ENCODE results near the gene HELB. TPM values are rescaled to one million over a fixed set of nuclear protein-coding genes. Genes with fewer than 3 reads are reported as not detected.

Gene HELB
- total RNA-seq, 4 donors from 2014 or later = 4.0 to 11.1 (median 6.0) TPM

DNA sequence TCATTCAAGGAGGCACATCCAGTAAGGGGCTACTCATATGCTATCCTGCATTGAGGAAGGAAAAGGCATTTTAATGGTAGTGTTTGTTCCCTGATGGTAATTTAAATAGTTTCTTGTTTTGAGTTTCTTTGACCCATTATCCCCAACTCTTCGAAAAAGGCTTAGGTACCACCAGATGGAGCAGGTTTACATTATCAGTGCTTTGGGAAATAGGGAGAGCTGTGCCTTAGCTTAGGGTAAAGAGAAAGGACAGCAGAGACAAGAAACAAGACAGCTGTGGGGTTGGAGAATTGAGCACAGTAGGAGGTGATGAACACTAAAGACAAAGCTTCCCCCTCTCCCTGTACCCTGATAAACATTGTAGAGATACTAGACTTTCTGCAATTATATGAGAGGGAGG lies 29.1 kb upstream of the HELB start:
- TF ChIP-seq, protein P1, sequence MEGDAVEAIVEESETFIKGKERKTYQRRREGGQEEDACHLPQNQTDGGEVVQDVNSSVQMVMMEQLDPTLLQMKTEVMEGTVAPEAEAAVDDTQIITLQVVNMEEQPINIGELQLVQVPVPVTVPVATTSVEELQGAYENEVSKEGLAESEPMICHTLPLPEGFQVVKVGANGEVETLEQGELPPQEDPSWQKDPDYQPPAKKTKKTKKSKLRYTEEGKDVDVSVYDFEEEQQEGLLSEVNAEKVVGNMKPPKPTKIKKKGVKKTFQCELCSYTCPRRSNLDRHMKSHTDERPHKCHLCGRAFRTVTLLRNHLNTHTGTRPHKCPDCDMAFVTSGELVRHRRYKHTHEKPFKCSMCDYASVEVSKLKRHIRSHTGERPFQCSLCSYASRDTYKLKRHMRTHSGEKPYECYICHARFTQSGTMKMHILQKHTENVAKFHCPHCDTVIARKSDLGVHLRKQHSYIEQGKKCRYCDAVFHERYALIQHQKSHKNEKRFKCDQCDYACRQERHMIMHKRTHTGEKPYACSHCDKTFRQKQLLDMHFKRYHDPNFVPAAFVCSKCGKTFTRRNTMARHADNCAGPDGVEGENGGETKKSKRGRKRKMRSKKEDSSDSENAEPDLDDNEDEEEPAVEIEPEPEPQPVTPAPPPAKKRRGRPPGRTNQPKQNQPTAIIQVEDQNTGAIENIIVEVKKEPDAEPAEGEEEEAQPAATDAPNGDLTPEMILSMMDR (IDR thresholded peaks at IDR 0.05) = no peak
- TF ChIP-seq POLR2A (IDR thresholded peaks at IDR 0.05) (no peak), EP300 (IDR thresholded peaks at IDR 0.05) (no peak)
- H3K4me1 ChIP-seq = no peaks in the 10 kb centered on the region
- H3K27me3 ChIP-seq = no peaks in the 10 kb centered on the region
- no peak overlapping the region for H3K4me3 ChIP-seq
- WGBS, 2 donors = 63 to 86% methylated on average over 1 of the region's 1 CpG
- no peak overlapping the region for H3K27ac ChIP-seq
- H3K36me3 ChIP-seq = no peaks in the 10 kb centered on the region
- DNase-seq (ENCODE audit: low spot score in 2 of 2) = no peak
- H3K9me3 ChIP-seq = no peaks in the 10 kb centered on the region

GRCh38 chr12:66275040-66275439 lies 27.3 kb upstream of the HELB start:
- Histone ChIP-seq H3K27me3 (no peaks in the 10 kb centered on the region), H3K27ac (no peak overlapping the region), H3K36me3 (no peaks in the 10 kb centered on the region), H3K4me3 (no peak overlapping the region), H3K9me3 (no peaks in the 10 kb centered on the region), H3K4me1 (no peaks in the 10 kb centered on the region)
- 63 to 65% methylated on average over 2 of the region's 2 CpGs for WGBS, 2 donors
- no peak for DNase-seq (ENCODE audit: low spot score in 2 of 2)
- TF ChIP-seq, protein P1 (IDR thresholded peaks at IDR 0.05) = no peak
- TF ChIP-seq EP300 (IDR thresholded peaks at IDR 0.05) = no peak
- no peak for TF ChIP-seq POLR2A (IDR thresholded peaks at IDR 0.05)

GRCh38 chr12:66279123-66279712 lies 23.1 kb upstream of the HELB start:
- TF ChIP-seq EP300 (IDR thresholded peaks at IDR 0.05) (no peak), POLR2A (IDR thresholded peaks at IDR 0.05) (no peak)
- TF ChIP-seq, protein P1 (IDR thresholded peaks at IDR 0.05) = peak; percentile 13 to 35 (median 24)
- no peaks in the 10 kb centered on the region for H3K4me1 ChIP-seq
- no peaks in the 10 kb centered on the region for H3K36me3 ChIP-seq
- H3K27ac ChIP-seq = no peak overlapping the region
- H3K9me3 ChIP-seq = no peaks in the 10 kb centered on the region
- H3K27me3 ChIP-seq = no peaks in the 10 kb centered on the region
- 49 to 68% methylated on average over 3 of the region's 3 CpGs for WGBS, 2 donors
- DNase-seq (ENCODE audit: low spot score in 2 of 2) = no peak
- H3K4me3 ChIP-seq = no peak overlapping the region

DNA sequence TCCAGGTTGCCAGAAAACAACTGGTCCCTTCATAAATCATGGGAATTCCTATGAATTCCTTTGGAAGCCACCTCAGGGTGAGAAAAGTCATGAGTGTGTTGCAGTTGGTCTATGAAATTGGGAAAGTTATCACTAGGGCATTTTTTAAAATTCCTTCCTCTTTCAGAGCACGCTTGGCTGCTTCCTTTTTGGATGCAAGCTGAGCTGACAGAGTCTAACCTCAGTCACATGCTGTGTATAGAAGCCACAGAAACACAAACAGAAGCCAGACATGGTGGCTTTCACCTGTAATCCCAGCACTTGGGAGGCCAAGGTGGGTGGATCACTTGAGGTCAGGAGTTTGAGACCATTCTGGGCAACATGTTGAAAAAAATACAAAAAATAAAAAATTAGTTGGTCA lies 21.7 kb upstream of the HELB start:
- DNase-seq (ENCODE audit: low spot score in 2 of 2) = no peak
- Histone ChIP-seq H3K9me3 (no peaks in the 10 kb centered on the region), H3K4me1 (no peaks in the 10 kb centered on the region), H3K4me3 (no peak overlapping the region), H3K27me3 (no peaks in the 10 kb centered on the region), H3K36me3 (no peaks in the 10 kb centered on the region), H3K27ac (no peak overlapping the region)
- WGBS, 2 donors = 77 to 88% methylated on average over 1 of the region's 1 CpG
- TF ChIP-seq, protein P1 (IDR thresholded peaks at IDR 0.05) = no peak
- peak in 1 of 2 donors; percentile 19 for TF ChIP-seq EP300 (IDR thresholded peaks at IDR 0.05)

DNA sequence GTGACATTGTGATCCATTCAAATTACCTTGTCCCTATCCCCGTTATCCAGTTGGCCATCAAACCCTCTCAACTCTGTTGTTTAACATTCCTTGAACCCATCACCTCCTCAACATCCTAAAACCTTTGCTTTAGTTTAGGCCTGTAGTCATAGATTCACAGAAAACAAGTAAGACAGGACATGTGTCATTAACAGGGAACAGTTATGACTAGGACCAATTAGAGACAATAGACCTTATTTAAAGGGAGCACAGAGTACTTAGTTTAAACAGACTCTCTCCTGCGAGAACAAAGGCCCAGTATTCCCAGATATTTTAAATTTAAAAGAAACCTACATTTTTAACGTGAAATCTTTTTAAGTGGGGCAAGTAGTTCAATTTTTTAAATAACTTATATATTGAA lies 20.0 kb upstream of the HELB start:
- no peaks in the 10 kb centered on the region for H3K9me3 ChIP-seq
- H3K4me1 ChIP-seq = no peaks in the 10 kb centered on the region
- H3K4me3 ChIP-seq = no peak overlapping the region
- TF ChIP-seq EP300 (IDR thresholded peaks at IDR 0.05) (no peak), POLR2A (IDR thresholded peaks at IDR 0.05) (no peak)
- TF ChIP-seq, protein P1 (IDR thresholded peaks at IDR 0.05) = no peak
- H3K27me3 ChIP-seq = no peaks in the 10 kb centered on the region
- no peak overlapping the region for H3K27ac ChIP-seq
- no peaks in the 10 kb centered on the region for H3K36me3 ChIP-seq
- 69 to 79% methylated on average over 3 of the region's 3 CpGs for WGBS, 2 donors
- DNase-seq (ENCODE audit: low spot score in 2 of 2) = no peak
